ENCODE results near the gene TPSD1.
"Not testable (repeated sequence)": the region's sequence is repeated elsewhere in the genome, so short reads cannot be mapped to it uniquely, and the experiment has no call there.

DNA sequence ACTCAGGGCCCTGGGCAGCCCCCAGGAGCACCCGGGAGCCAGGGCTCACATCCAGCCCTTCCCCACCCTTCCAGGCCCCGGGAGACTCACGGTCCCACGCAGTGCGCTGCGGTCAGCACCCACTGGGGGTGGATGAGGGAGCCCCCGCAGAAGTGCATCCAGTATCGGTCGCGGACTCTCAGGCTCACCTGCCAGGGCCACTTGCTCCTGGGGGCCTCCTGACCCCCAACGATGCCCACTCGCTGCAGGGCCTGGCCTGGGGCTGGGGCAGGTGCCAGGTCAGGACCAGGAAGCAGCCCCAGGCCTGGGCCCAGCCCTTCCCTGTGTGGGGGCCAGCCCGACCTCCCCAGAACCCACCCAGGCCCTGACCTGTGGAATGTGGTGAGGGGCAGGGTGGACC lies 26.4 kb upstream of the TPSD1 start:
- TF ChIP-seq, protein P1, sequence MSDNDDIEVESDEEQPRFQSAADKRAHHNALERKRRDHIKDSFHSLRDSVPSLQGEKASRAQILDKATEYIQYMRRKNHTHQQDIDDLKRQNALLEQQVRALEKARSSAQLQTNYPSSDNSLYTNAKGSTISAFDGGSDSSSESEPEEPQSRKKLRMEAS (IDR thresholded peaks at IDR 0.05; ENCODE audit: low read depth), result not testable (repeated sequence)
- TF ChIP-seq, protein P2, sequence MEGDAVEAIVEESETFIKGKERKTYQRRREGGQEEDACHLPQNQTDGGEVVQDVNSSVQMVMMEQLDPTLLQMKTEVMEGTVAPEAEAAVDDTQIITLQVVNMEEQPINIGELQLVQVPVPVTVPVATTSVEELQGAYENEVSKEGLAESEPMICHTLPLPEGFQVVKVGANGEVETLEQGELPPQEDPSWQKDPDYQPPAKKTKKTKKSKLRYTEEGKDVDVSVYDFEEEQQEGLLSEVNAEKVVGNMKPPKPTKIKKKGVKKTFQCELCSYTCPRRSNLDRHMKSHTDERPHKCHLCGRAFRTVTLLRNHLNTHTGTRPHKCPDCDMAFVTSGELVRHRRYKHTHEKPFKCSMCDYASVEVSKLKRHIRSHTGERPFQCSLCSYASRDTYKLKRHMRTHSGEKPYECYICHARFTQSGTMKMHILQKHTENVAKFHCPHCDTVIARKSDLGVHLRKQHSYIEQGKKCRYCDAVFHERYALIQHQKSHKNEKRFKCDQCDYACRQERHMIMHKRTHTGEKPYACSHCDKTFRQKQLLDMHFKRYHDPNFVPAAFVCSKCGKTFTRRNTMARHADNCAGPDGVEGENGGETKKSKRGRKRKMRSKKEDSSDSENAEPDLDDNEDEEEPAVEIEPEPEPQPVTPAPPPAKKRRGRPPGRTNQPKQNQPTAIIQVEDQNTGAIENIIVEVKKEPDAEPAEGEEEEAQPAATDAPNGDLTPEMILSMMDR (IDR thresholded peaks at IDR 0.05), result not testable (repeated sequence)
- TF ChIP-seq, protein P3, sequence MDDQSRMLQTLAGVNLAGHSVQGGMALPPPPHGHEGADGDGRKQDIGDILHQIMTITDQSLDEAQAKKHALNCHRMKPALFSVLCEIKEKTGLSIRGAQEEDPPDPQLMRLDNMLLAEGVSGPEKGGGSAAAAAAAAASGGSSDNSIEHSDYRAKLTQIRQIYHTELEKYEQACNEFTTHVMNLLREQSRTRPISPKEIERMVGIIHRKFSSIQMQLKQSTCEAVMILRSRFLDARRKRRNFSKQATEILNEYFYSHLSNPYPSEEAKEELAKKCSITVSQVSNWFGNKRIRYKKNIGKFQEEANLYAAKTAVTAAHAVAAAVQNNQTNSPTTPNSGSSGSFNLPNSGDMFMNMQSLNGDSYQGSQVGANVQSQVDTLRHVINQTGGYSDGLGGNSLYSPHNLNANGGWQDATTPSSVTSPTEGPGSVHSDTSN (IDR thresholded peaks at IDR 0.05), result not testable (repeated sequence)
- not testable (repeated sequence) for TF ChIP-seq RCOR1 (IDR thresholded peaks at IDR 0.05; ENCODE audit: low read length); ELF1 (IDR thresholded peaks at IDR 0.05); TAF1 (IDR thresholded peaks at IDR 0.05; ENCODE audit: borderline replicate concordance, low read depth, low read length); CHD2 (IDR thresholded peaks at IDR 0.05; ENCODE audit: low read length, partially characterized antibody); EP300 (IDR thresholded peaks at IDR 0.05; ENCODE audit: borderline replicate concordance in 1 of 2, low read depth in 1 of 2, low read length in 1 of 2); SIN3A (IDR thresholded peaks at IDR 0.05; ENCODE audit: borderline replicate concordance, low read depth, low read length); POLR2AphosphoS5 (IDR thresholded peaks at IDR 0.05; ENCODE audit: low read depth, low read length); MXI1 (IDR thresholded peaks at IDR 0.05; ENCODE audit: low read depth, low read length)
- TF ChIP-seq, protein P4, sequence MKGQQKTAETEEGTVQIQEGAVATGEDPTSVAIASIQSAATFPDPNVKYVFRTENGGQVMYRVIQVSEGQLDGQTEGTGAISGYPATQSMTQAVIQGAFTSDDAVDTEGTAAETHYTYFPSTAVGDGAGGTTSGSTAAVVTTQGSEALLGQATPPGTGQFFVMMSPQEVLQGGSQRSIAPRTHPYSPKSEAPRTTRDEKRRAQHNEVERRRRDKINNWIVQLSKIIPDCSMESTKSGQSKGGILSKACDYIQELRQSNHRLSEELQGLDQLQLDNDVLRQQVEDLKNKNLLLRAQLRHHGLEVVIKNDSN (IDR thresholded peaks at IDR 0.05; ENCODE audit: borderline replicate concordance, low read depth), result not testable (repeated sequence)
- TF ChIP-seq, protein P5, sequence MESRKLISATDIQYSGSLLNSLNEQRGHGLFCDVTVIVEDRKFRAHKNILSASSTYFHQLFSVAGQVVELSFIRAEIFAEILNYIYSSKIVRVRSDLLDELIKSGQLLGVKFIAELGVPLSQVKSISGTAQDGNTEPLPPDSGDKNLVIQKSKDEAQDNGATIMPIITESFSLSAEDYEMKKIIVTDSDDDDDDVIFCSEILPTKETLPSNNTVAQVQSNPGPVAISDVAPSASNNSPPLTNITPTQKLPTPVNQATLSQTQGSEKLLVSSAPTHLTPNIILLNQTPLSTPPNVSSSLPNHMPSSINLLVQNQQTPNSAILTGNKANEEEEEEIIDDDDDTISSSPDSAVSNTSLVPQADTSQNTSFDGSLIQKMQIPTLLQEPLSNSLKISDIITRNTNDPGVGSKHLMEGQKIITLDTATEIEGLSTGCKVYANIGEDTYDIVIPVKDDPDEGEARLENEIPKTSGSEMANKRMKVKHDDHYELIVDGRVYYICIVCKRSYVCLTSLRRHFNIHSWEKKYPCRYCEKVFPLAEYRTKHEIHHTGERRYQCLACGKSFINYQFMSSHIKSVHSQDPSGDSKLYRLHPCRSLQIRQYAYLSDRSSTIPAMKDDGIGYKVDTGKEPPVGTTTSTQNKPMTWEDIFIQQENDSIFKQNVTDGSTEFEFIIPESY (IDR thresholded peaks at IDR 0.05; ENCODE audit: borderline replicate concordance, low read depth), result not testable (repeated sequence)
